Inflammatory macrophage treated with lipopolysaccharide for 4 hours (primary cell): ENCODE data around the gene KRTAP1-3.
"Not testable (repeated sequence)": the region's sequence is repeated elsewhere in the genome, so short reads cannot be mapped to it uniquely, and the experiment has no call there.

Source experiments
- DNase-seq: peaks from one replicate; pipeline ENCODE4 v3.0.0-alpha.2; 2020

KRTAP1-3 gene

GRCh38 chr17:41054025-41054424 is 19.4 kb upstream of the KRTAP1-3 start:
- DNase-seq, result no peak

GRCh38 chr17:41052566-41052965 is 17.9 kb upstream of the KRTAP1-3 start:
- no peak for DNase-seq

DNA sequence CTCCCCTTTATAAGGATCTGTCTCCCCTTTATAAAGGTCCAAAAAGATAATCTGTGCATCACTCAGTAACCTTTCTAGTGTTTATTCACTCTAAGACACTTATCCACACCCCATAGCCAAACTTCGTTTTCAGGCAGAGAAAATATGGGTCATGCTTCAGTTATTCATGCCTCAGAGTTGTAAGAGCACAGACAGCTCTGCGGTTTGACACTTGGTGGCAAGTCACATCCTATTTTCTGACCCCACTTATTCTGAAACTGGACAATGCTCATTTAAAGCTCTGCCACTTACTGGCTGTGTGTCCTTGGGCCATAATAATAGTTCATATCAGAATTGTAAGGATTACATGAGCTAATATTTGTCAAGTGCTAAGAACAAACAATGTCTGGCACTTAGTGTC is 14.4 kb upstream of the KRTAP1-3 start:
- DNase-seq, result no peak

- DNase-seq, result no peak
These were observed 13.8 kb upstream of the KRTAP1-3 start for GRCh38 chr17:41048441-41048840.

GRCh38 chr17:41046735-41047465 is 12.2 kb upstream of the KRTAP1-3 start, which contains the start of gene KRTAP2-1:
Gene KRTAP2-1 (minus strand): TSS chr17:41047316. CDS start chr17:41047267, 49 bp downstream.
- not testable (repeated sequence) for DNase-seq

DNA sequence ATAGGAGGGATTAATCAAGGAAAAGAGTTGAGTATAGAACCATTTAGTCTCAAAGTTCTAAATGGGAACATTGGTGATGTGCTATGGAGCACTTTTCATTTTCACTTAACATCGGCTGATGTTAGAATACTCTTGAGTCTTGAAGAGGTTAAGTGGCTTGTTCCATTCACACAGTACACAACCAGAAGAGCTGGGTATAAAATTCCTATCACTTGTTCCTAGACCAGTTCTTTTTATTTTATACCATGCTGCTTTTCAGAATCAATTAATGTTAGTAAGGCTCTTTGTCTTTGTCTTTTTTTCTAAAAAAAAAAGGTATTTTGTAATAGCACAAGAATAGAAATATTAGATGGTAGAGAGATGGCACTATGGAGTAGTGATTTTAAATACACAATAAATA is 8.3 kb upstream of the KRTAP1-3 start:
- DNase-seq, result no peak

DNA sequence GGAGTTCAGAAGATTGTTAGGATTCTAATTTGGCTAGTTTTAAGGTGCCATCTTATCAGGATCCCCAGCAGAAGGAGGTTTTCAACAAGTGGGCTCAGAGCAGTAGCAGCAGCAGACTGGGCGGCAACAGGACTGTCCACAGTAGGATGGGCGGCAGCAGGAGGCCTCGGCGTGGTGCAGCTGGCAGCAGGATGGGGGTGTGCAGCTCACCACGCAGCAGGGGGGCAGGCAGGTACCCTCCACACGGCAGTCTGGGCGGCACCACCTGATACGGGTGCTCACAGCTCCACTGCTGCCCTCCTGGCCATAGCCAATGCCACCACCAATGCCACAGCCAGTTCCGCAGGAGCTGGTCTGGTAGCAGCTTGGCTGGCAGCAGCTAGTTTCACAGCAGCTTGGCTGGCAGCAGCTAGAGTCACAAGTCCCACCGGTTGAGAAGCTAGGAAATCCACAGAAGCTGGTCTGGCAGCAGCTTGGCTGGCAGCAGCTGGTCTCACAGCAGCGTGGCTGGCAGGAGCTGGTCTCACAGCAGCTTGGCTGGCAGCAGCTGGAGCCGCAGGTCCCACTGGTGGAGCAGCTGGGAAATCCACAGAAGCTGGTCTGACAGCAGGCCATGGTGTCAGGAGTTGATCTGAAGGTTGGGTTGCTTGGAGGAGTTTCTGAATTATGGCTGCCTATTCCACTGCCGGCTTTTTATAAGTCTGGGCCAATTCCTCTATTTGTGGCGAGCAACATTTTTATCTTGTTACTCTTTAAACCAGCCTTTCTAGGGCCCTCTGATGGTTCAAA is 6.3 kb upstream of the KRTAP1-3 start, which contains the start of gene KRTAP1-1:
Gene KRTAP1-1, minus strand, starts transcription at position 668 of the 789 bp plus-strand sequence. Its CDS starts 53 bp downstream, at position 615.
- not testable (repeated sequence) for DNase-seq

GRCh38 chr17:41037853-41038350 is 3.2 kb upstream of the KRTAP1-3 start:
- no peak for DNase-seq

DNA sequence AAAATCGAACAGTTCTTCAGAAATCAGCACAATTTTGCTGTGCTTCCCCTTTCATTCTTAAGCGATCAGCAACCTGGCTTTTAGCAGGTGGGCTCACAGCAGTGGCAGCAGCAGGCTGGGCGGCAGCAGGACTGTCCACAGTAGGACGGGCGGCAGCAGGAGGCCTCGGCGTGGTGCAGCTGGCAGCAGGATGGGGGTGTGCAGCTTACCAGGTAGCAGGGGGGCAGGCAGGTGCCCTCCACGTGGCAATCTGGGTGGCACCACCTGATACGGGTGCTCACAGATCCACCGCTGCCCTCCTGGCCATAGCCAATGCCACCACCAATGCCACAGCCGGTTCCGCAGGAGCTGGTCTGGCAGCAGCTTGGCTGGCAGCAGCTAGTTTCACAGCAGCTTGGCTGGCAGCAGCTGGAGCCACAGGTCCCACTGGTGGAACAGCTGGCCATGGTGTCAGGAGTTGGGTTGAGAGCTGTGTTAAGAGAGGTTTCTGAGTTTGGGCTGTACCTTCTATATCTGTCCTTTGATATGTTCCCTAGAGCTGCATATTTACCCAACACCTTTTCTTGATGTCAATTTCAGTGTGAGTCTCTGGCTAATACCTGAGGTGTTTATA is 4.9 kb downstream of the KRTAP1-3 start, which contains the start of gene KRTAP1-4:
Gene KRTAP1-4, minus strand, starts transcription at position 563 of the 613 bp plus-strand sequence. Its CDS starts 117 bp downstream, at position 446.
- no peak for DNase-seq

- DNase-seq, result no peak
These were observed 7.8 kb downstream of the KRTAP1-3 start, which contains the start of gene KRTAP1-5 for GRCh38 chr17:41026715-41027471. Gene KRTAP1-5 (minus strand): TSS chr17:41027208. CDS start chr17:41027155, 53 bp downstream.

- DNase-seq, result no peak
These were observed 10.0 kb downstream of the KRTAP1-3 start for GRCh38 chr17:41024697-41025096.

- DNase-seq, result no peak
These were observed 14.3 kb downstream of the KRTAP1-3 start for GRCh38 chr17:41020336-41020735.

DNA sequence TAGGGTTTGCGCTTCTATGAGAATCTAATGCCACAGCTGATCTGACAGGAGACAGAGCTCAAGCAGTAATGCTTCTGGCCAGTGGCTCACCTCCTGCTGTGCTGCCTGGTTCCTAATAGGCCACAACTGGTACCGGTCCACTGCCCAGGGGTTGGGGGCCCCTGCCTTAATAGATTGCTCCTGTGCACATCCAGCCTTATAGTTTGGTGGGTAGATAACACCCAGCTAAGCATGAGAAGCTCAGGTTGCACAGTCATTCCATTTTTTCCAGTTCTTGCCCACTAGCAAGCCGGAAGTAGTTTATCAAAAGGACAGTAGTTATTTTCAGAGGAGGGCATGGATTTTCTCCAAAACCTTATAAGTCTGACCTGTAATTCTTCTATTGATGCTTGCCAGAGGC is 15.3 kb downstream of the KRTAP1-3 start:
- DNase-seq, result no peak

GRCh38 chr17:41018541-41018940 is 16.1 kb downstream of the KRTAP1-3 start:
- DNase-seq, result no peak

DNA sequence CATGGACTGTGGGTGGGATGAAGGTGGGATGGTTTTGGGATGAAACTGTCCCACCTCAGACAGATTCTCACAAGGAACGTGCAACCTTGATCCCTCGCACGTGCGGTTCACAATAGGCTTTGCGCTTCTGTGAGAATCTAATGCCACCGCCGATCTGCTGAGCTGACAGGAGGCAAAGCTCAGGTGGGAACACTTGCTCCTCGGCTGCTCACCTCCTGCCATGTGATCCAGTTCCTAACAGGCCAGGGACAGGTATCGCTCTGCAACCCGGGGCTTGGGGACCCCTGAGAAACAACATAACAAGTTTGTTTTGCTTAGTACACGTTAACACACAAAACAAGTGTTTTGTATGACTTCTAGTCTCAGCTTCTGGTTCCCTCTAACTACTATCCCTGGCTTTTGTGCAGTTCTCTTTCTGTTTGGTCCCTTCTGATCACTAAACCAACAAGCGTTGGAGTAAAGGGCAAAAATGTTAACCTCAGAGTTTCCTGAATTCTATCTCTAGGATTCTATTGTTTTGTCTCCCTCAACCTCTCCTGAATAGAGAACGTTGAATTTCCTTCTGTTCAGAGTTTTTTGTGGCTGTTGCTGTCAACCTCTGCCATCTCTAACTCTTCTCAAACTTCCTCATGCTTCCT is 18.0 kb downstream of the KRTAP1-3 start:
- no peak for DNase-seq

DNA sequence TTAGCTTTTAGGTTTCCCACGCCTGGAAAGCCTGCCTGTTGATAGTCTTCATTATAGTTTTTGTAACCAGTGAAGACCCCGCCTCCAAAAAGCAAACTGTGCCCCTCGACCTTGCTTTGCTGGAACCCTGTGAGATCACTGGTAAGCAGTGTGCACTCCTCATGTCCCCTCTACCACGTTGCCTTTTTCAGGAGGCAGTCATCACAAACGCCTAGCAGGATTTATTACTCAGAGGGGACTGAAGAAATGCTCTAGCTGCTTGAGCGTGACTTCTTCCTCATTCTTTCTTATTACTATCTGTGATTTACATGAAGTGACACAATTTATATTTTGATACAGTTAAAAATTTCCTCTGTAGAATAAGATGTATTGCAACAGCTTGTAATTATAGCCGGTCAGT is 19.2 kb downstream of the KRTAP1-3 start:
- no peak for DNase-seq

- DNase-seq, result no peak
These were observed 21.1 kb downstream of the KRTAP1-3 start for GRCh38 chr17:41013606-41014005.

- DNase-seq, result no peak
These were observed 21.5 kb downstream of the KRTAP1-3 start for GRCh38 chr17:41013181-41013580.

DNA sequence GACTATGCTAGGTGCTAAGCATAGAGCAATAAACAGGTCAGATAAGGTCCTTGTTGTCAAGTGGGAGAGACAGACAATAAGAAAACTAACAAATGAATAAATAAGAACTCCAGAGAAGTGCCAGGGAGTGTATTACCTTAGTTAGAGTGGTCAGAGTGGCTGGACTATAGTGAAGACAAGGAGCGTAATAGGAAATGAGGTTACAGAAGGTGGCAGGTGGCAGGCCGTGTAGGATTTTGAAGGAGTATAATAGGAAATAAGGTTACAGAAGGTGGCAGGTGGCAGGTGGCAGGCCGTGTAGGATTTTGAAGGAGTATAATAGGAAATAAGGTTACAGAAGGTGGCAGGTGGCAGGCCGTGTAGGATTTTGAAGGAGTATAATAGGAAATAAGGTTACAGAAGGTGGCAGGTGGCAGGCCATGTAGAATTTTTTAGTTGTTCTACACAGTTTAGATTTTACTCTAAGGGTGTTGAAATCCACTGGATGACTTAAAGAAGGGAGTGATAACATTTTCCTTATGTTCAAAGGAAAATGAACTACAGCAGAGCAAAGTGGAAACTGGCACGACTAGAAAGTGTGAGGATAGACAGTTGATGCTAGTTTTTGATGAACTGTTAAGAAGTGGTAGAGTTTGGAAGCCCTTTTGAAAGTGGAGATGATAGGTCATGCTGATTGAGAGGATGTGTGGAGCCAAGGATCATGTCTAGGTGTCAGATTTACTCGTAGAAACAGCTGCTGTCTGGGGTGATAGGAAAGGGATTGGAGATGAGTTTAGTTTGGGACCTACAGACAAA is 22.2 kb downstream of the KRTAP1-3 start:
- no peak for DNase-seq

GRCh38 chr17:41010441-41010840 is 24.2 kb downstream of the KRTAP1-3 start:
- DNase-seq, result no peak

DNA sequence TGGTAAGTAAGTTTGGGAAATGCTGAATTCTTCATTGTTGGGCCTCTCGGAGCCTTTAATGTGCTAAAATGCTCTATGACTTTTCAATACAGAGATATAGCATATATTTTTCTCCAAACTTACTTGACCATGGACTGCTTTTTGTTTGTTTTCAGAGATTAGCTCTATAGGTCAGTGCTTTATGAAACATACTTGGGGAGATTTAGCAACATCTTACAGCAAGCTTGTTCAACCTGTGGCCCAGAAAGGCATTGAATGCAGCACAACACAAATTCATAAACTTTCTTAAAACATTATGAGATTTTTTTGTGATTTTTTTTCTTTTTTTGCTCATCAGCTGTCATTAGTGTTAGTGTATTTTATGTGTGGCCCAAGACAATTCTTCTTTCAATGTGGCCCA is 24.7 kb downstream of the KRTAP1-3 start:
- no peak for DNase-seq
